Activated effector memory CD4-positive, alpha-beta T cell treated with anti-CD3 and anti-CD28 coated beads, Interleukin-2, amount 50 U/mL, for 16 hours (primary cell): ENCODE measurements around the gene UNC13B.
"Not testable (repeated sequence)": the region's sequence is repeated elsewhere in the genome, so short reads cannot be mapped to it uniquely, and the experiment has no call there.

Experiments
- DNase-seq: peaks from one replicate; pipeline ENCODE4 v3.0.0-alpha.2; 2020

The UNC13B gene

GRCh38 chr9:35161713-35162604 is at the start of gene UNC13B:
Gene UNC13B (plus strand): TSS chr9:35162009. CDS start chr9:35162284, 275 bp downstream.
- DNase-seq, result peak; percentile 90

GRCh38 chr9:35112257-35113020 is 49.4 kb upstream of the UNC13B start:
- DNase-seq, result peak; percentile 69

- DNase-seq, result peak; percentile 86
Observed at GRCh38 chr9:35114113-35114839, 47.5 kb upstream of the UNC13B start.

DNA sequence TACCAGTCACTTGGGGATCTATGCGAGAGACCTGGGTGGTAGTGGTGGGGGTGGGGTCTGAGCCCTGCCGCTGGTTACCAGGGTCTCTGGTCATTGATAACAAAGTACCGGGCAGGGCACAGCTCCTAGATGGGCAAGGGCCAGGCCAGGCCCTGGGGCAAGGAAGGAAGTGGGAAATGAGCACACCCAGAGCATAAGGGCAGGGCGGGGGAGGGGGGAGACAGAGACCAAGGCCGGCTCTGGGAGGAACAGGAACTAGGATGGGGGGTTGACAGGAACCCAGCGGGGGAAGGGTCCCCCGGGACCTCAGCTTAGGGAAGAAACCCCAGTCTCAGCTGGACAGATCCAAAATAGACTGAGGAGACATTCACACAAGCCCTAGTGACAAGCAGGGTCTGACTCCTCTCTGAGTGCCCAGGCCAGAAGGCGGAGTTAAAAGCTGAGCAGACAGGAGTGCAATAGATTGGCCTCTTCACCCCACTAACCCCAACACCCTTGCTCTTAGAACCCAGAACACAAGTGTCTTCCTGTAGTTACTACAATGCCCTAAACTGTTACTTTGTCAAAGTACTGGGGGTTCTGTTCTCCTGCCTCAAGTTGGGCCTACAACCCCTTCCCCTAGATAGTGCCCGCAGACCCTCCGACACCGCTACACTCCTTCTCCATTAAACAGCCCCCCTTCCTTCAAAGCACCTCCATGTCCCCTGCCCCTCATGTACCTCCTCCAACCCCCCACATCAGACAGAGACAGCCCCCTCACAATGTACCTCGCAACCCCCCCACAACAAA is 46.8 kb upstream of the UNC13B start:
- DNase-seq, result peak; percentile 72

- DNase-seq, result peak; percentile 97
Observed at GRCh38 chr9:35115680-35116538, 45.9 kb upstream of the UNC13B start, which contains the start of gene ATOSB. Gene ATOSB (minus strand): TSS chr9:35115862. CDS start chr9:35108274, 7,588 bp downstream.

- no peak for DNase-seq
Observed at GRCh38 chr9:35116539-35116897, 45.3 kb upstream of the UNC13B start.

- DNase-seq, result peak; percentile 94
Observed at GRCh38 chr9:35116898-35117551, 44.8 kb upstream of the UNC13B start.

- DNase-seq, result no peak
Observed at GRCh38 chr9:35134920-35135319, 26.9 kb upstream of the UNC13B start.

GRCh38 chr9:35135988-35136387 is 25.8 kb upstream of the UNC13B start:
- DNase-seq, result no peak

DNA sequence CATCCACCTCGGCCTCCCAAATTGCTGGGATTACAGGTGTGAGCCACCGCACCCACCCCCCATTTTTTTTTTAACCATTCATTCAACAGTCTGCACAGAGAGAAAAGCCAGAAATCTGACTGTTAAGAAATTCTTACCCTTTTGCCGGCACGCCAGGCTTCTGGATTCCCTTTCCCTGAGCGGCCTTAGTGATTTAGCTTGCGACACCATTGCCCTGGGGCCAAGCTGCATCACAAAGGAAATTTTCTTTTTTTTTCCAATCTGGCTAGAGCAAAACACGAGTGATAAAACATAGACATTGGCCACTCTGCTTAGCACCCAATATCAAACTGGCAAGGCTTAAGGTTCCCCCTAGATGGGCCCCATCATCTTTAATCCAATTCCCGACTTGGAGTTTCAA is 24.9 kb upstream of the UNC13B start:
- no peak for DNase-seq

- DNase-seq, result no peak
Observed at GRCh38 chr9:35140093-35140492, 21.7 kb upstream of the UNC13B start.

- DNase-seq, result no peak
Observed at GRCh38 chr9:35142037-35142436, 19.8 kb upstream of the UNC13B start.

- DNase-seq, result not testable (repeated sequence)
Observed at GRCh38 chr9:35147941-35148563, 13.8 kb upstream of the UNC13B start.

DNA sequence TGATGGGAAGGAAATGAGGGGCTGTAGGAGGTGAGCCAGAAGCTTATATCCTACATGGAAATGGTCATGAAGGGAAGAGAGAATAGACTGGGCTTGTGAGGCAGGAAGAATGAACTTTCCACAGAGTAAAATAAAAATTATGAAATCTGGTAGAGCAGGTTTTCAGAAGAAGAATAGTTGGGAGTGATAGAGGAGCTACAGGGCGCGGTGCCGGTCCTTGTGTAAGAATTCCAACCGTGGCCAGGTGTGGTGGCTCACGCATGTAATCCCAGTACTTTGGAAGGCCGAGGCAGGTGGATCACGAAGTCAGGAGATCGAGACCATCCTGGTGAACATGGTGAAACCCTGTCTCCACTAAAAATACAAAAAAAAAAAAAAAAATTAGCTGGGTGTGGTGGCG is 8.9 kb upstream of the UNC13B start:
- DNase-seq, result no peak

- no peak for DNase-seq
Observed at GRCh38 chr9:35156781-35157180, 5.0 kb upstream of the UNC13B start.

- not testable (repeated sequence) for DNase-seq
Observed at GRCh38 chr9:35157836-35158235, 4.0 kb upstream of the UNC13B start.

DNA sequence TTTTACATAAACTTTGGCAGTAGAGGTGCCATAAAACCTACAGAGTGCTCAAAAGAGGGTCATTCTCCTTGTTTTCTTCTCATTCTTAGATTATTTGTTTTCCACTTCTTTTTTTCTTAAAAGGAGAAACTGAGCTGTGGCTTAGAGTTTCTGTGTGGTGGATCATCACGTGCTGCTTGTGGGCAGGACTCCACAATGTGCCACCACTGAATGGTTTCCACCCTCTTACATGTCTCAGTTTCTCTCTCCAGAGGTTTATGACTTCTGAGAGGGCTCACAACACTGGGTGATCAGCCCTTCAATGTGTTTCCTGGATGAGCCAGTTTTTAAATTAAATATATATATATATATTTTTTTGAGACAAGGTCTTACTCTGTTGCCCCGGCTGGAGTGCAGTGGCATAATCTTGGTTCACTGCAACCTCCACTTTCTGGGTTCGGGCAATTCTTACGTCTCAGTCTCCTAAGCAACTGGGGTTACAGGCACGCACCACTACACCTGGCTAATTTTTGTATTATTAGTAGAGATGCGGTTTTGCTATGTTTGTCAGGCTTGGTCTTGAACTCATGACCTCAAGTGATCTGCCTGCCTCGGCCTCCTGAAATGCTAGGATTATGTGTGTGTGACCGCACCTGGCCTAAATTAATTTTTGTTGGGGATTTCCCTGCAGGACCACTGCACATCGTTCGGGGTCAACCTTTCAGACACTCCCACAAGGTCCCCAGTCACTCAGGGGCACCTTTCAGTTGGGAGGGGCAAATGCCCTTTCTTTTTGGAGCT is 3.1 kb upstream of the UNC13B start:
- DNase-seq, result no peak

GRCh38 chr9:35162605-35163315 is 951 bp downstream of the UNC13B start:
- DNase-seq, result no peak

DNA sequence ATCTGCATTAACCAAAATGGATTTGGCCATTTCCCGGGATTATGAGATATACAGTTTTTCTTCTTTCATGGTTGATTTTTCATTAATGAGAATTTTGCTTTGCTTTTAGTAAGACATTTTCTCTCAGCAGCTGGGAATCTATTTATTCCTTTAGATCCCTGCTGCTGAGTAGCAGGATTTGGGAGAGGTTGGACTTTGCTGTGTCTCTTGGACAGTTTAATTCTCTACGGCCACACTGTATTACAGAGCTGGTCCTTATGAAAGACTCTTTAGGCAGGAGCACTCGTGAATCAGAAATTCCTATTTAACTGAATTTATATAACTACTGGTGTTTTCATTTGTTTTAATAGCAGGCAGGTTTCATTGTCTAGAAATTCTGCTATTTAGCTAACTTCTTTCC is 1.6 kb downstream of the UNC13B start:
- no peak for DNase-seq
